NCI-H2081 treated with DMSO at 0.1 percent for 48 hours (cell line): ENCODE measurements around the gene BAG5.
"Not testable (repeated sequence)": the region's sequence is repeated elsewhere in the genome, so short reads cannot be mapped to it uniquely, and the experiment has no call there.

Experiments
- DNase-seq: peaks from one replicate; lab custom pipeline; 2025; lab: John Stamatoyannopoulos, UW

The BAG5 gene

GRCh38 chr14:103522649-103523574 is 39.5 kb downstream of the BAG5 start, which contains the start of gene CKB:
Gene CKB (minus strand): TSS chr14:103522830. CDS start chr14:103522493, 337 bp downstream.
- DNase-seq: peak; percentile 41

DNA sequence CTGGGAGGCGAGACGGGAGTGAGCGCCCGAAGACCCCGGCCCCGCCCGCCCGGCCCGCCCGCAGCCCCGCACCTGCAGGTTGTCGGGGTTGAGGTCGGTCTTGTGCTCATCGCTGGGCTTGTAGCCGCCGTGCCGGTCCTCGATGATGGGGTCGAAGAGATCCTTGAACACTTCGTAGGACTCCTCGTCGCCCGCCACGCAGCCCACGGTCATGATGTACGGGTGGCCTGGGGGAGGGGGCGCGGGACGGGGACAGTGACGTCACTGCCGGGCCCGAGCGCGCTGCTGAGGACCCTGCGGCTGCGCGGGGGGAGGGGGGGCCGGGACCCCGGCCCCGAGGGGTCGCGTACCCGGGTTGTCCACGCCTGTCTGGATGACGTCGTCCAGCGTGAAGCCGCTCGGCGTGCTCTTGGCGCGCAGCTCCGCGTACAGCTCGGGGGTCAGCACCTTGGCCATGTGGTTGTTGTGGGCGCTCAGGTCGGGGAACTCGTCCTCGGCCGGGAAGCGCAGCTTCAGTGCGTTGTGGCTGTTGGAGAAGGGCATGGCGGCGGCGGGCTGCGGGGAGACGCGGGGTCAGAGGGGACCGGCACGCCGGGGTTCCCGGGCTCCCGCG is 40.4 kb downstream of the BAG5 start:
- DNase-seq: no peak

DNA sequence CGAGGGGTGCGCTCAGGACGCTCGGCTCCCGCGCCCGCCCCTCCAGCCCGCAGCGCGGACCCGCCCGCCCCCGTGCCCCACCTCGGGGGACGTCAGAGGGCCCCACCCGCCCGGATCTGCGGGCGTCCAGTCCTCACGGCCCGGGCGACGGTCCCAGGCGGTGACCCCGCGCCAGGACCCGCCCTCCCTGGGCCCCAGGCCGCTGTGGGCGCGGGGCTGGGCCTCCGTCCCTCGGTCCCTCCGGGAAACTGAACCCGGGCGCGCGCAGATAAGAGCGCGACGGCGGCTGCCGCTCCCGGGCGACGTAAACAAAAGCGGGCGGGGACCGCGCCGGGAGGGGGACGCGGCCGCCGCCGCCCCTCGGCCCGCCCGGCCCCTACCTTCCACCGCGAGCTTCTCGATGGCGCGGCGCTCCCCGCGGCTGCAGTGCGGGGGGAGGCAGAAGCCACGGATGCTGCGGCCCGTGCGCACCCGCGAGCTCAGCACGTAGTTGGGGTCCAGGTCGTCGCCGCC is 41.0 kb downstream of the BAG5 start:
- no peak for DNase-seq

DNA sequence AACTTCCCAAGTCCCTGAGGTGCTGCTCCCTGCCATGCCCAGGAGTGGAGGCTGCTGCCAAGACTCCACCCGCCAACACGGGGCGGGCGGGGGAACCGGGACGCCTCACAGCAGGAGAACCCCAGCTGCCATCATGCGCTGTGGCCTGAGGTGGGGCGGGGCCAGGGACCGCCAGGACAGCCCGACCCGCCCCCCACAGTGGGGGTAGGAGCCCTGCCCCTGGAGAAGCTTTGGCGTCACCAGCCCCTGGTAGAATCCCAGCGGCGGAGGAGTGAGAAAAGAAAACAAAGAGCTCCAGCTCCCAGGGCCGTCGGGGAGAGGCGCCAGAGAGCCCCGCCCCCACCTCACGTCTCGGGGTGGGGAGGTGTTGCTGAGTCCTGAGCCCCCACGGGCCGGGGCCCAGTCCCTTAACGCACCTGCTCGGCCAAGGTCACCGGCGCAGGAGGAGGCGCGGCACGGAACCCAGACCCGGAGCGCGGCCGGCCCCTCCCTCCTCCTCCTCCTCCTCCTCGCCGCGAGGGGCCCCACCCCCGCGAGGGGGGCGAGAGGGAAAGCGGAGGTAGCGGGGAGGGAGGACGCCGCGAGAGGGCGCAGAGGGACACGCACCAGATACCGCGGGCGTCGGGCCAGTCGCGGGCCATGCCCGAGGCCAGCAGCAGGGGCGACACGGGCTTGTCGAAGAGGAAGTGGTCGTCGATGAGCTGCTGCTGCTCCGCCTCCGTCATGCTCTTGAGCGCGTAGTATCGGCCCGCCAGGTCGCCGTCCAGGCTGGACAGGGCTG is 41.6 kb downstream of the BAG5 start:
- DNase-seq: peak; percentile 72

DNA sequence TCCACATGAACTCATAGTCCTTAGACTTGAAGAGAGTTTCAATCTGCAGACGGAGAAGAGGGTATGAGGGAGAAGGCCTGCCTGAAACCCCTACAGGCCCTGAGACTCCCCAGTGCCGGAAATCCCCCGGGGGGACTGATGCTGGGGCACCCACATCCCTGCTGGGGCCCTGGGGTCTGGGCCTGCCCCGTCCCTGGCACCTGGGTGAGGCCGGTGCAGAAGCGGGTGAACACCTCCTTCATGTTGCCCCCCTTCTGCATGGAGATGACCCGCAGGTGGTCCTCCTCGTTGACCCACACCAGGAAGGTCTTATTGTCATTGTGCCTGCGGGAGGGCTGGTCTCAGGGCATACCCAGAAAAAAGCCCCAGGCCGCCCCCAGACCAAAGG is 42.2 kb downstream of the BAG5 start:
- DNase-seq: no peak

DNA sequence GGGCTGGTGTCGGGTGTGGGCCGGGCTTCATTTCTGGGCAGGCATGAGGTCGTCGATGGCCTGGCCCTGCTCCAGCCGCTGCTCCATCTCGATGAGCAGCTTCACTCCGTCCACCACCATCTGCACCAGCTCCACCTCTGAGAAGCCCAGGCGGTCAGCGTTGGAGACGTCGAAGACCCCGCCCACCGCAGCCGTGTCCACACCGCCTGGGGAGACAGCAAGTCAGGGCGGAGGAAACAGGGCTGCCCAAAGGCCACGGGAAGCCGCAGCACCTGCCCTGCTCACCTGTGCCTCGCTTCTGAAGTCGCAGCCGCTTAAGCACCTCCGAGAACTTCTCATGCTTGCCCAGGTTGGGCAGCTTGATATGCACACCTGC is 42.6 kb downstream of the BAG5 start:
- no peak for DNase-seq

DNA sequence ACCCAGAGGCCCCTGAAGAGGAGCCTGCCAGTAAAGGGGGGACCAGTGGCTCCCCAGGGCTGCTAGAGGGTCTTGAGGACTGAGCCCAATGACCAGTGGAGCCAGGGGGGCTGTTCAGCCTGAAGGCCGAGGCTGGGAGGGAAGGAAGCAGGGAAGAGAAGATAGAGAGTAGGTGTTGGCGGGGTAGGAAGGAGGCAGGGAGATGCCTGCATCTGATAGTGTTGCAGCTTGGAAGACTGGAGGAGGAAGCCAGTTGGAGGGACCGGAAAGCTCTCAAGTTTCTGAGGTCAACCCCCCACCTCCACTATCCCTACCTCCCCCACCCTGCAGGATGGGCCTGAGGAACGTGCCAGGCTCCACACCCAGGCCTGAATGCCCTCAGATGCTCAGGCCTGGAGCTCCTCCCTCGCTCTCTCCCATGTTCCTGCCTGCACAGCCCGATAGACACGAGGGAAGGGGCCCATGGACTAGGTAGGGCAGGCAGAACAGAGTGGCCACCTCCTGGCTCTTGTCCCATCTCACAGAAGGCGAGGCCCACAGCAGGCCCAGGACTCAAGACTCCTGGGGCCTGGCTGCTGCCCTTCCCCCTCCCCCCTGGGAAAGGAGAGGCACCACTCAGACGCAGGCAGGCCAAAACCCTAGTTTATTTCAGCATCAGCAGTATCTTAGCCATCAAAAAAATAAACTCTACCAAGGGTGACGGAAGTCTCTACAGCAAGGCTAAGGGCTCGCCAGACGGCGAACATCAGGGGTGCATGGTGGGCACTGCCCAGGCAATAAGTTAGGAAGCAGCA is 43.2 kb downstream of the BAG5 start:
- no peak for DNase-seq

DNA sequence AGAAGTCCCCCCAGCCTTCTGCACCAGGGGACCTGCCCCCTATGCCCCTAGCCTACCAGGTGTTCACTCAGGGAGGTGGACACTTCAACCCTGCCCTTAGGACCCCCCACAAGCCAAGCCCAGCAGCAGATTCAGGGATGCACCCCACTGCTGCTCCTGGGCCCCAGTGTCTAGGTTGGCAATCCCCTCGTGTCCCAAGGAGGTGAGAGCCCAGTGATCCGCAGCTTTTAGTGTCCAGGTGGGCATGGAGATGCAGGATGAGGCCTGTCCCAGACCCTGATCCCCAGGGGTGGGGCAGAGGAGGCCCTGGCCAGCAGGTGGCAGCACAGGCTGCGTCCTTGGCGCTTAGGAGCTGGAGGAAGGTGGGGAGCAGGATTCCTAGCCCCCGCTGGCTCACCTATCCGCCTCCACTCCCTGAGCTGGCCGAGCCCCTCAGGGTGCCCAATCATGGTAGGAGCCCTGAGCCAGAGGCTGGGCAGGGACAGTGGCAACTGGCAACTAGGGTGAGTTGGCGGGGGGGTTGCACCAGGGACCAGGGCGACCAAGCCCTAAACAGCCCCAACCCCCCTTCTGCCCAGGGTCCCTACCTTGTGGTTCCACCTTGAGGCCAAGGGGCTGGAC is 43.9 kb downstream of the BAG5 start:
- no peak for DNase-seq

- no peak for DNase-seq
Measured at GRCh38 chr14:103517721-103518421, 44.6 kb downstream of the BAG5 start.

DNA sequence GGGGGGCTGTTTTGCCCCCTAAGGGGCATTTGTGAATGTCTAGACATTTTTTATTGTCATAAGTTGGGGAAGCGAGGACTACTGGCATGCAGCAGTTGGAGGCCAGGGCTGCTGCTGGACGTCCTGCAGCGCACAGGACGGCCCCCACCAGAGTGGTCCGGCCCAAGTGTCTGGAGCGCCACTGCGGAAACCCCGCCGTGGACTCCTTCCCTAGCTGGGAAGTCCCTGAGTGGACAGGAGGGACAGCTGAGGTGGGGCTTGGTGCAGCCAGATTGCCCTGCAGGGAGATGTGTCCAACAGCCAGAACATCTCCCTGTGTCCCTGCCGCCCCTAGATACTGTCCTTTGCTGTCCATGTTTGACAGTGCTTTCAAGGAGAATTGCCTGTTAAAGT is 45.3 kb downstream of the BAG5 start:
- DNase-seq: no peak

GRCh38 chr14:103516426-103517173 is 45.9 kb downstream of the BAG5 start:
- no peak for DNase-seq

DNA sequence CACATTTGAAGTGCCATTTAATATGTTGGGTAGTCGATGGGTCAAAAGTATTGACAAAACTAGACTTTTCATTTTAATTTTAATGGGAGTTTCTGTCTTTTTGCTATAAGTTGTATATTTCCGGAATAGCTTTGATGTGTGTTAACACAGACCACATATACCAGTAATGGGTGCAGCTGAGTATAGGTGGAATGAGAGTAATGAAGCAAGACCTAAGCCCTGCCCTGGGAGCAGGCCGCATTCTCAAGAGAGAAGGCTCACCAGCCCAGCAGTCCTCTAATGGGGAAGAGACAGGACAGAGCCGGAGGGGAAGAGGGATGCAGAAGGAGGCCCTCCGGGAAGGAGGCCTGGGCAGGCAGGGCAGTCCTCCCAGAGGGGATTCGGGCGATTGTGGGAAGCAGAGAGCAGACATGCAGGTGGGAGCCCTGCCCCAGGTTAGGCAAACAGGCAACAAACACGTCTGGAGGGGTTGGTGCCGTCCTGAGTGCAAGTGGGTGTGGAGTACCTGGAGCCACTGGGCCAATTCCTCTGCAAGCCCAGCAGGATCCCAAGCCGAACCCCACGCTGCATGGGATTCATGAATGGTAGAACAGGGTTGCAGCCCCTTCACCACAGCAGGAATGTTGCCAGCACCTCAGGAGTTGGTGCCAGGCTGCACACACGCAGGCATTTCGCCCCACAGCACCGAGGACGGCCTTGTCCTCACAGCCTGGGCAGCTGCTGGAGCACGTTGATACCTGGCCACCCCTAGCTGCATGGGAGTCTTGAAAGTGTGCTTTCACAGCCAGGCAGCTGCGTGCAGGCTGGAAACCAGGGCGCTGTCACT is 47.6 kb downstream of the BAG5 start:
- DNase-seq: no peak

DNA sequence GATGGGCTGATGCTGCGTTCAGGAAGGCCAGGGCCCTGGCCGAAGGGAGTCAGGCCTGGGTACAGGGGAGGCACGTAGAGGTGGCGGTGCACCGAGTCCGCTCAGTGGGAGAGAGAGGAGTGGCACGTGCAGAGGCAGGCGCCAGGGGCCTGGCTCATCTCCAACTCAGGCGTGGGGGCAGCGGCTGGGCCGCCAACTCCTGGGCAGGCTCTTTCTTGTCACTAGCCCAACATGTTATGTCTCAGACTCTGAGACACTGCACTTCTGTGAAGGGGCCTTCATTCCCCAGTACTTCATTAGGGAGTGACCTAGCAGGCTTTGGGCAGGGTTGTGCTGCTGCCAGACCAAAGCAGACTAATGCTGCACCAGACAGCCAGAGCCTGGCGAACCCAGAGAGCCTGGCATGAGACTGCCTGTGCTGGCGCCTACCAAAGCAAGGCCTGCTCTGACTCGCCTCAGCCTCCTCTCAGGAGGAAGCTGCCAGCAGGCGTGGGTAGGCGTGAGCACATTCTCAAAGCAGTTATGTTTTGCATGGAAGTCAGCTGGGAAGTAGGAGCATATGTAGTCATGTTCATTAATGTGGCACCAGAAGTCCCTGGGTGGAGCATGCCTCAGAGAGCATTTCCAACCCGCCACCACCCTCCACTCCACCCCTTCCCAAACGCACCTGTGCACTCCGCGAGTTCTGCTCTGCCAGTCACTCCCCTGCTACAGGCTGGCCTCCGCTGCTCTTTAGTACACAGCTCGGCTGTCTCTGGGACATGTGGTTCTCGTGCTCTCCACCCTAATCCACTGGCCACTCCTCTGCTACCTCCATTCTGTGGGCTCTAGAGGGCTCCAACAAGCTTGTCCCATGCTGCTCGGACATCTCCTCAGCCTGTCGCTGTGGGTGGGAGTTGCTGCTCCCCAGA is 49.5 kb downstream of the BAG5 start:
- no peak for DNase-seq

- not testable (repeated sequence) for DNase-seq
Measured at GRCh38 chr14:103512180-103512579, 50.3 kb downstream of the BAG5 start.

GRCh38 chr14:103510724-103511693 is 51.4 kb downstream of the BAG5 start:
- no peak for DNase-seq

GRCh38 chr14:103509864-103510723 is 52.4 kb downstream of the BAG5 start:
- no peak for DNase-seq
